GM18861 (cell line): ENCODE results near the gene GULP1.
"Not testable (repeated sequence)": the region's sequence is repeated elsewhere in the genome, so short reads cannot be mapped to it uniquely, and the experiment has no call there.

Experiments used
- ATAC-seq: cut with Tn5 transposase; IDR thresholded peaks from one replicate; pipeline ENCODE4 v1.9.1; 2021; ENCODE audit not compliant: unreplicated experiment

GULP1 gene

GRCh38 chr2:188292348-188293239, 920 bp downstream of the GULP1 start:
- no peak for ATAC-seq

- ATAC-seq: no peak
Measured at GRCh38 chr2:188293601-188294351, 2.1 kb downstream of the GULP1 start.

GRCh38 chr2:188294352-188294926, 2.8 kb downstream of the GULP1 start:
- ATAC-seq: no peak

- no peak for ATAC-seq
Measured at GRCh38 chr2:188295067-188295685, 3.5 kb downstream of the GULP1 start.

GRCh38 chr2:188297978-188298377, 6.3 kb downstream of the GULP1 start:
- ATAC-seq: no peak

GRCh38 chr2:188298937-188299371, 7.3 kb downstream of the GULP1 start:
- ATAC-seq: not testable (repeated sequence)

- ATAC-seq: no peak
Measured at GRCh38 chr2:188303363-188304031, 11.8 kb downstream of the GULP1 start.

- no peak for ATAC-seq
Measured at GRCh38 chr2:188305271-188305670, 13.6 kb downstream of the GULP1 start.

- no peak for ATAC-seq
Measured at GRCh38 chr2:188306271-188306670, 14.6 kb downstream of the GULP1 start.

GRCh38 chr2:188307850-188308283, 16.2 kb downstream of the GULP1 start:
- no peak for ATAC-seq

GRCh38 chr2:188308483-188308882, 16.8 kb downstream of the GULP1 start:
- ATAC-seq: no peak

GRCh38 chr2:188309364-188309763, 17.7 kb downstream of the GULP1 start:
- ATAC-seq: no peak

- ATAC-seq: no peak
Measured at GRCh38 chr2:188314314-188315054, 22.8 kb downstream of the GULP1 start.

- ATAC-seq: no peak
Measured at GRCh38 chr2:188315750-188316149, 24.1 kb downstream of the GULP1 start.

GRCh38 chr2:188316342-188316741, 24.7 kb downstream of the GULP1 start:
- no peak for ATAC-seq

- ATAC-seq: no peak
Measured at GRCh38 chr2:188316791-188317423, 25.2 kb downstream of the GULP1 start.

GRCh38 chr2:188318161-188318749, 26.6 kb downstream of the GULP1 start:
- no peak for ATAC-seq

GRCh38 chr2:188319838-188320237, 28.2 kb downstream of the GULP1 start:
- ATAC-seq: no peak

- no peak for ATAC-seq
Measured at GRCh38 chr2:188320861-188321260, 29.2 kb downstream of the GULP1 start.
